A673 (cell line): ENCODE measurements around the gene KRT37. TPM values are rescaled to one million over a fixed set of nuclear protein-coding genes. Genes with fewer than 3 reads are reported as not detected.

Experiments used
- BruUV-seq: library from RNA; stranded (reverse); fragments of 400-500 nt; replicated peaks from 2 replicates; lab custom pipeline; 2021; lab: Mats Ljungman, UMichigan
- CTCF ChIA-PET: fragments of 300-600 bp; sonication (Branson Sonifier 250); formaldehyde crosslinking; loops from one replicate; lab custom pipeline; 2022; ENCODE audit warnings: antibody characterized with exemption; lab: Charles Lee
- POLR2A ChIA-PET: fragments of 300-600 bp; sonication (Branson Sonifier 250); formaldehyde crosslinking; loops from one replicate; lab custom pipeline; 2022; ENCODE audit warnings: antibody characterized with exemption; ENCODE audit not compliant: low non-redundant PET; lab: Charles Lee
- DNase-seq: peaks from one replicate; pipeline ENCODE4 v3.0.0-alpha.2; 2015; ENCODE audit warnings: low spot score
- H3K27ac ChIP-seq: fragments of 200-600 bp; sonication (generic); 2 replicates; pipeline ENCODE4 v1.5.1; 2016; ENCODE audit warnings: mixed run types, low read depth, mild to moderate bottlenecking, mixed read lengths, antibody characterized with exemption, low read length; ENCODE audit not compliant: poor library complexity, severe bottlenecking
- H3K27me3 ChIP-seq: fragments of 200-600 bp; sonication (generic); replicated peaks from 2 replicates; pipeline ENCODE4 v1.6.1; 2017; ENCODE audit warnings: mixed run types, low read depth, mild to moderate bottlenecking, mixed read lengths, antibody characterized with exemption, low read length; ENCODE audit not compliant: insufficient read depth, poor library complexity
- H3K36me3 ChIP-seq: fragments of 200-600 bp; sonication (generic); 2 replicates; pipeline ENCODE4 v1.6.1; 2016; ENCODE audit warnings: mixed run types, mild to moderate bottlenecking, mixed read lengths, antibody characterized with exemption, low read length; ENCODE audit not compliant: insufficient read depth, poor library complexity, severe bottlenecking
- H3K4me1 ChIP-seq: fragments of 200-600 bp; sonication (generic); 2 replicates; pipeline ENCODE4 v1.6.1; 2017; ENCODE audit warnings: mixed run types, mild to moderate bottlenecking, mixed read lengths, antibody characterized with exemption, low read length; ENCODE audit not compliant: insufficient read depth, poor library complexity, severe bottlenecking
- H3K4me3 ChIP-seq: fragments of 200-600 bp; sonication (generic); 2 replicates; pipeline ENCODE4 v1.5.1; 2016; ENCODE audit warnings: low read depth, mixed run types, mild to moderate bottlenecking, mixed read lengths, low read length; ENCODE audit not compliant: poor library complexity, severe bottlenecking
- H3K9me3 ChIP-seq: fragments of 200-600 bp; sonication (generic); 2 replicates; pipeline ENCODE4 v1.6.1; 2016; ENCODE audit warnings: mixed run types, low read depth, mild to moderate bottlenecking, mixed read lengths, antibody characterized with exemption, low read length; ENCODE audit not compliant: poor library complexity, severe bottlenecking
- EZH2 ChIP-seq: fragments of 200-600 bp; sonication (generic); IDR thresholded peaks from 2 replicates; pipeline ENCODE4 v1.6.1; 2017; ENCODE audit warnings: borderline replicate concordance, low read depth, mild to moderate bottlenecking, mixed read lengths, antibody characterized with exemption, low read length; ENCODE audit not compliant: poor library complexity, severe bottlenecking
- intact Hi-C: fragments of 100-400 bp; cut with micrococcal nuclease; formaldehyde crosslinking; loops from one replicate; pipeline ENCODE4 v1.10.0; 2022; ENCODE audit not compliant: unreplicated experiment
- total RNA-seq: library from RNA; stranded (reverse); gene quantifications from 2 replicates; pipeline ENCODE4 v1.2.3, GENCODE V29; 2021
- TF ChIP-seq, protein P1 (sequence below): fragments of 300-800, 200-600 bp; sonication (generic); conservative IDR thresholded peaks from 2 replicates; pipeline ENCODE4 v1.5.1; 2017; ENCODE audit warnings: low read depth, mild to moderate bottlenecking, antibody characterized with exemption, low read length, moderate library complexity, mixed read lengths

The KRT37 gene
- total RNA-seq, 1 experiment from 2014 or later, result not detected

GRCh38 chr17:41421116-41421515, 3.3 kb downstream of the KRT37 start:
- Histone ChIP-seq H3K36me3 (no peaks in the 10 kb centered on the region), H3K4me1 (no peaks in the 10 kb centered on the region), H3K27me3 (no peaks in the 10 kb centered on the region), H3K4me3 (no peak overlapping the region), H3K27ac (no peak overlapping the region), H3K9me3 (no peaks in the 10 kb centered on the region)
- CTCF ChIA-PET, result no interaction called here
- POLR2A ChIA-PET, result no interaction called here
- intact Hi-C loops, result no loop called here
- BruUV-seq, result no TSS peak
- no peak for DNase-seq
- TF ChIP-seq, protein P1, sequence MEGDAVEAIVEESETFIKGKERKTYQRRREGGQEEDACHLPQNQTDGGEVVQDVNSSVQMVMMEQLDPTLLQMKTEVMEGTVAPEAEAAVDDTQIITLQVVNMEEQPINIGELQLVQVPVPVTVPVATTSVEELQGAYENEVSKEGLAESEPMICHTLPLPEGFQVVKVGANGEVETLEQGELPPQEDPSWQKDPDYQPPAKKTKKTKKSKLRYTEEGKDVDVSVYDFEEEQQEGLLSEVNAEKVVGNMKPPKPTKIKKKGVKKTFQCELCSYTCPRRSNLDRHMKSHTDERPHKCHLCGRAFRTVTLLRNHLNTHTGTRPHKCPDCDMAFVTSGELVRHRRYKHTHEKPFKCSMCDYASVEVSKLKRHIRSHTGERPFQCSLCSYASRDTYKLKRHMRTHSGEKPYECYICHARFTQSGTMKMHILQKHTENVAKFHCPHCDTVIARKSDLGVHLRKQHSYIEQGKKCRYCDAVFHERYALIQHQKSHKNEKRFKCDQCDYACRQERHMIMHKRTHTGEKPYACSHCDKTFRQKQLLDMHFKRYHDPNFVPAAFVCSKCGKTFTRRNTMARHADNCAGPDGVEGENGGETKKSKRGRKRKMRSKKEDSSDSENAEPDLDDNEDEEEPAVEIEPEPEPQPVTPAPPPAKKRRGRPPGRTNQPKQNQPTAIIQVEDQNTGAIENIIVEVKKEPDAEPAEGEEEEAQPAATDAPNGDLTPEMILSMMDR, result no peak
- no peak for TF ChIP-seq EZH2

DNA sequence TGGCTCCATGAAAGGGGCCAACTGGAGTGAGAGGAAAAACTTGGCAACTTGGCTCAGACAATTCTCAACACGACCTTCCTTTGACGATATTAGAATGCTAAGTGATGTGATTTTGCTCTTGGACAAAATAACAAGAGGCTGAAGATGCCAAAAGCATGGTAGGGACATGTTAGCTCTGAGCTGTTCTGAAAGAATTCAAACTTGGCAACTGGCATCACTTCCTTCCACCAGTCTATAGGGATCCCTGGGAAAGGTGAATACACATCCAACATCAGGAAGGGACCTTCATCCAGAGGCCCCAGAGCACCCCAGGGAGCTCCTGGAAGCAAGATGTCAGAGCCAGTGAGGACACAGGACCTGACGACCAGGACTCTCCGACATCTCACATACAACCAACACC, 4.3 kb downstream of the KRT37 start:
- POLR2A ChIA-PET, result no interaction called here
- Histone ChIP-seq H3K9me3 (no peaks in the 10 kb centered on the region), H3K27me3 (no peaks in the 10 kb centered on the region), H3K4me1 (no peaks in the 10 kb centered on the region), H3K27ac (no peak overlapping the region), H3K4me3 (no peak overlapping the region), H3K36me3 (no peaks in the 10 kb centered on the region)
- CTCF ChIA-PET, result no interaction called here
- no peak for DNase-seq
- no TSS peak for BruUV-seq
- intact Hi-C loops, result no loop called here
- TF ChIP-seq, protein P1, result no peak
- TF ChIP-seq EZH2, result no peak

DNA sequence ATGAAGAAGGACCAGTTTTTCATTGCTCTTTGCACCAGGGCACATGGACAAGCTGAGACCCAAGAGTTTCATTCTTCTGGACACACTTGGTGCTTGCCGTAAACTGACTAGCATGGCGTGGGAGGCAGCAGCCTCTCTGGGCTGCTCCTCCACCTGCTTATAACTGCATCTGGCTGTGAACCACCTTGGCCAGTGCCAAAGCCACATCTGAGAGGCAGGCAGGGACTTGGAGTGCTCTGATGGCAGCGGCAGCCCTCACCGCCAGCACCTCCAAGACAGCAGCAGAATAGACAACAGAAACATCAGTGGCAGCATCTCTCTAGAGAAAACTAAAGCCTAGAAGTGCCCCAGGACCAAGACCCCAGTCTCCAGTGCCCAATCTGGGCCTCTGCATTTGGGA, 4.7 kb downstream of the KRT37 start:
- POLR2A ChIA-PET, result no interaction called here
- Histone ChIP-seq H3K27ac (no peak overlapping the region), H3K27me3 (no peaks in the 10 kb centered on the region), H3K9me3 (no peaks in the 10 kb centered on the region), H3K36me3 (no peaks in the 10 kb centered on the region), H3K4me1 (no peaks in the 10 kb centered on the region), H3K4me3 (no peak overlapping the region)
- CTCF ChIA-PET, result no interaction called here
- TF ChIP-seq EZH2, result no peak
- TF ChIP-seq, protein P1, result no peak
- intact Hi-C loops, result no loop called here
- BruUV-seq, result no TSS peak
- no peak for DNase-seq
